ENCODE measurements around the gene MIEF2.

Gene MIEF2

GRCh38 chr17:18259621-18260331 lies 686 bp upstream of the MIEF2 start:
- in situ Hi-C loops (cut with HindIII; ENCODE audit: low sequenced_read_pairs): no loop called here
- DNase-seq (ENCODE audit: low read depth): no peak

GRCh38 chr17:18261146-18261515 lies 669 bp downstream of the MIEF2 start:
- in situ Hi-C loops (cut with HindIII; ENCODE audit: low sequenced_read_pairs): no loop called here
- DNase-seq (ENCODE audit: low read depth): no peak
- peak overlapping the region; percentile 74 for H3K4me3 ChIP-seq (ENCODE audit: low read depth, low read length)
- TF ChIP-seq CTCF (IDR thresholded peaks at IDR 0.05; ENCODE audit: low read depth, low read length, missing control alignments): no peak

More at GRCh38 chr17:18259621-18260331, 686 bp upstream of the MIEF2 start:
- no peak for TF ChIP-seq CTCF (IDR thresholded peaks at IDR 0.05; ENCODE audit: low read depth, low read length, missing control alignments)
- H3K4me3 ChIP-seq (ENCODE audit: low read depth, low read length): peak overlapping the region; percentile 74

- TF ChIP-seq CTCF (IDR thresholded peaks at IDR 0.05; ENCODE audit: low read depth, low read length, missing control alignments): no peak
- H3K4me3 ChIP-seq (ENCODE audit: low read depth, low read length): peak overlapping the region; percentile 74
- DNase-seq (ENCODE audit: low read depth): no peak
- in situ Hi-C loops (cut with HindIII; ENCODE audit: low sequenced_read_pairs): no loop called here
Measured at GRCh38 chr17:18261659-18262058, 1.2 kb downstream of the MIEF2 start.

GRCh38 chr17:18262111-18262510 lies 1.6 kb downstream of the MIEF2 start:
- no peak overlapping the region for H3K4me3 ChIP-seq (ENCODE audit: low read depth, low read length)
- no peak for DNase-seq (ENCODE audit: low read depth)
- no peak for TF ChIP-seq CTCF (IDR thresholded peaks at IDR 0.05; ENCODE audit: low read depth, low read length, missing control alignments)
- in situ Hi-C loops (cut with HindIII; ENCODE audit: low sequenced_read_pairs): no loop called here

DNA sequence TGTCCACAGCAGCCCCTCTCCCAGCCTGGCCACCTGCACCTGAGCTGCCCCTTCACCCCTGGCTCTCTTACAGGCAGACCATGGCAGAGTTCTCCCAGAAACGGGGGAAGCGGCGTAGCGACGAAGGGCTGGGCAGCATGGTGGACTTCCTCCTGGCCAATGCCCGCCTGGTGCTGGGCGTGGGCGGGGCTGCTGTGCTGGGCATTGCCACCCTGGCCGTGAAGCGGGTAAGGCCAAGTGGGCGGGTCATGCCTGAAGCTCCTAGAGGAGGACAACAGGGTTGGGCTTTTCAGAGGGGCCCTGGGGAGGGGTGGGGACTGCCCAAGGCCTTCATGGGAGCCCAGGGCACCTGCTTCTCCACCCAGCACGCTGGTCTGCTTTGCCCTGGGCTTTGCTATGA lies 2.2 kb downstream of the MIEF2 start:
- no peak overlapping the region for H3K4me3 ChIP-seq (ENCODE audit: low read depth, low read length)
- in situ Hi-C loops (cut with HindIII; ENCODE audit: low sequenced_read_pairs): no loop called here
- TF ChIP-seq CTCF (IDR thresholded peaks at IDR 0.05; ENCODE audit: low read depth, low read length, missing control alignments): no peak

DNA sequence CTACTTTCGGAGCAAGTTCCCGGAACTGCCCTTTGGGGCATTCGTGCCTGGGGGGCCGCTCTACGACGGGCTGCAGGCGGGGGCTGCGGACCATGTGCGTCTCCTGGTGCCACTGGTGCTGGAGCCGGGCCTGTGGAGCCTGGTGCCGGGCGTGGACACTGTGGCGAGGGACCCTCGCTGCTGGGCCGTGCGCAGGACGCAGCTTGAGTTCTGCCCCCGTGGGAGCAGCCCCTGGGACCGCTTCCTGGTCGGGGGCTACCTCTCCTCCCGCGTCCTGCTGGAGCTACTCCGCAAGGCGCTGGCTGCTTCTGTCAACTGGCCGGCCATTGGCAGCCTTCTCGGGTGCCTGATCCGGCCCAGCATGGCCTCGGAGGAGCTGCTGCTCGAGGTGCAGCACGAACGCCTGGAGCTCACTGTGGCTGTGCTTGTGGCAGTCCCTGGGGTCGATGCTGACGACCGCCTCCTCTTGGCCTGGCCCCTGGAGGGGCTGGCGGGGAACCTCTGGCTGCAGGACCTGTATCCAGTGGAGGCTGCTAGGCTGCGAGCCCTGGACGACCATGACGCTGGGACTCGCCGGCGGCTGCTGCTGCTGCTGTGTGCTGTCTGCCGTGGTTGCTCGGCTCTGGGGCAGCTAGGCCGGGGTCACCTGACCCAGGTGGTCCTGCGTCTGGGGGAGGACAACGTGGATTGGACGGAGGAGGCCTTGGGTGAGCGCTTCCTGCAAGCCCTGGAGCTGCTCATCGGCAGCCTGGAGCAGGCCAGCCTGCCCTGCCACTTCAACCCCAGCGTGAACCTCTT lies 3.6 kb downstream of the MIEF2 start:
- H3K4me3 ChIP-seq (ENCODE audit: low read depth, low read length): no peak overlapping the region
- no peak for TF ChIP-seq CTCF (IDR thresholded peaks at IDR 0.05; ENCODE audit: low read depth, low read length, missing control alignments)
- in situ Hi-C loops (cut with HindIII; ENCODE audit: low sequenced_read_pairs): no loop called here
- DNase-seq (ENCODE audit: low read depth): no peak

More for the DNA sequence above, 2.2 kb downstream of the MIEF2 start:
- DNase-seq (ENCODE audit: low read depth): no peak
